GM18517 (cell line): ENCODE data around the gene EPB41L5.
A peak's percentile ranks its signal among the peaks of the same experiment; 100 is the strongest.
"Not testable (repeated sequence)": the region's sequence is repeated elsewhere in the genome, so short reads cannot be mapped to it uniquely, and the experiment has no call there.

ENCODE experiments used
- ATAC-seq: cut with Tn5 transposase; IDR thresholded peaks from one replicate; pipeline ENCODE4 v1.9.1; 2021; ENCODE audit warnings: mild to moderate bottlenecking, moderate library complexity; ENCODE audit not compliant: unreplicated experiment

The EPB41L5 gene

GRCh38 chr2:120012771-120013596 is at the start of gene EPB41L5:
EPB41L5 (plus strand) TSS chr2:120013077; CDS start chr2:120019085, 6,008 bp downstream.
- ATAC-seq: peak; percentile 86

DNA sequence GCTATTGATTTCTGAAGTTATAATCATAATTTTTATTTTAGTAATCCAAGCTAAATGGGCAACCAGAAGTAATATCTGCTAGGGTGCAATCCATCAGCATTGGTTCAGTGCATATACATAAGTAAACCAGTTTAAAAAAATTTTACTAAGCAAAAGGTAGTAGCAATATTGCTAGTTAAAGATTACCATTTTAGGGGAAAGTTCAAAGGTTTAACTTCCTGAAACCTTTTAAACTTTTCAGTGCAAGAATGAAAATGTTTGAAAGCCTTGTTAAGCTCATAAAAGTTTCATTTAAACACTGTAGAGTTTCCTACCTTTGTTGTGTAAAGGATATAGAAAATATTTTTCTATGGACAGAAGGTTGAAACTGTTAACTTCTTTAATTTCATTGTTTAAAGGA is 31.0 kb upstream of the EPB41L5 start:
- ATAC-seq: no peak

- ATAC-seq: no peak
Measured at GRCh38 chr2:119982506-119982905, 30.4 kb upstream of the EPB41L5 start.

DNA sequence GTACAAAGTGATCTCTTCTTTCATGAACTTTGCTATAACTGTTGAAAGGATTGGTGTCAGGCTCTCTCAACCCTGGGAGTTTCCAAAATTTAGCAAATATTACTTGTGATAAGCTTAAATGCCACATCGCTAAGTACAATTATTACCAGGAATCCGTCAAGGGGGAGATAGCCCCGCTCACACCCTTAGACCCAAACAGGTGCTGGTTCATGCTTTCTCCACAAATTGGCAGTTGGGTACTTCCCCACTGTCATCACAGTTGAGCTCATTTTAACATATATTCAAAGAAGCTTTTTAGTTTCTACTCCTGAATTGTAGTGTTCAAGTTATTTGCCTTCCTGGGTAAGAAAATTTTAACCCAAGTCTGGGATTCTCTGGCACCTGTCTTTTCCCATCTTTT is 29.8 kb upstream of the EPB41L5 start:
- ATAC-seq: no peak

- ATAC-seq: no peak
Measured at GRCh38 chr2:119996148-119996547, 16.7 kb upstream of the EPB41L5 start.

GRCh38 chr2:119996896-119997891 is 15.7 kb upstream of the EPB41L5 start:
- ATAC-seq: not testable (repeated sequence)

GRCh38 chr2:120001471-120001870 is 11.4 kb upstream of the EPB41L5 start:
- ATAC-seq: no peak

DNA sequence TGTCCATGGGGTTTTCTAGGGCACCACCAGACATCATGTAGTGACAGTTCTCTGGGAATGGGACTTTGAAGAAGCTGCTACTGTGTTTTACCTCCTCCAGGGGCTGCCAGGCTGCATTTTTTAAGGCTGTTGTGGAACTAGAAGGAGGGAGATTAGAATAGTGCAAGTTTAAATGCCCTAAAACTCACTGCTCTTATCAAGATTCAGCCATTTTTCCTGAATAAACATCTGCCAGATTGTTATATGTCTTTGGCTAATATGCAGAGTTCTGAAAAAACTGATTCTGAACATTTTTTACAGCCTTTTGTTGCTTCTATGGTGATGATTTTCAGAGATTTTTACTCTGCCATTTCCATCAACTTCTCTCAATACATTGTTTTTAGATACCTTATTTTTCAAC is 8.6 kb upstream of the EPB41L5 start:
- ATAC-seq: no peak

DNA sequence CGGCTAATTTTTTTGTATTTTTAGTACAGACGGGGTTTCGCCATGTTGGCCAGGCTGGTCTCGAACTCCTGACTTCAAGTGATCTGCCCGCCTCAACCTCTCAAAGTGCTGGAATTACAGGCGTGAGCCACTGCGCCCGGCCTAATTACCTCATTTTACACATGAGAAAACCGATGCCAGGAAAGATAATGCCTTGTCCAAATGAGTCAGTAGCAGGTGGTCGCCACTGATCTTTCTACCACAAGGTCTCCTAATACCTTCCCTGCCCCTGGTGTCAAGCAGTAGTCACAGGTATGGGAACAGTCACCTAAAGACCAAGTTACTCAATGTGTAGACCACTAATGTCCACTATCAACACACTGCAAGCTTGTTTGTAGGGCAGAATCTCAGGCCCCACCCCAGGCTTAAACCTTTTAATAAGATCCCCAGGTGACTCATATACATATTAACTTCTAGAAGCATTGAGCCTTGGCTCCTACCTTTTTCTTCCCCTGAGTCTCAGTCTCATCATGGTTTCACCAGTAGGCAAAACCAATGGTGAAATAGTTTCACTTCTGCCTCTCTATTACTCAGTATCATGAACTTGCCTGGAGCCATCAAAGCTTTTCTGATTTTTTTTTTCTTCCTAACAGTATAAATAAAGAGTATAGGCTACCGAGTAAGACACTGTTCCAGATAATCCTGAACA is 6.9 kb upstream of the EPB41L5 start:
- peak; percentile 92 for ATAC-seq

DNA sequence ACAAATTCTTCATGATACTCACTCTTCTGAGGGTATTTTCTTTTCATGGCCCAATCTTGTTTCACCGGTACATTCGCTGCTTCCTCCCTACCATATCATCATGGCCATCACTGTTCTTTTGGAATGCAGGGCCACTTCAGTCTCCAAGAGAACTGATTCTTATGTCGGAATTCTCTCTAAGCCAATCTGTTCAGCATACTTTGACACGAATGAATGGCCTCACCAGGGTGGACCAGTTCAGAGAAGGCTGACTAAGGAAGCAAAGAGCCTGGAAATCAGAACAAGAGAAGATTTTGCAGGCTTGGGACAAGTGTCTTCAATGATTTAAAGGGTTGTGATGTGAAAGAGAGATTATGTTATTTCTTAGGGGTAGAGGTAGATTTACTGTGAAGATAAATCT is 5.0 kb upstream of the EPB41L5 start:
- no peak for ATAC-seq

- ATAC-seq: no peak
Measured at GRCh38 chr2:120012363-120012762, 514 bp upstream of the EPB41L5 start.

DNA sequence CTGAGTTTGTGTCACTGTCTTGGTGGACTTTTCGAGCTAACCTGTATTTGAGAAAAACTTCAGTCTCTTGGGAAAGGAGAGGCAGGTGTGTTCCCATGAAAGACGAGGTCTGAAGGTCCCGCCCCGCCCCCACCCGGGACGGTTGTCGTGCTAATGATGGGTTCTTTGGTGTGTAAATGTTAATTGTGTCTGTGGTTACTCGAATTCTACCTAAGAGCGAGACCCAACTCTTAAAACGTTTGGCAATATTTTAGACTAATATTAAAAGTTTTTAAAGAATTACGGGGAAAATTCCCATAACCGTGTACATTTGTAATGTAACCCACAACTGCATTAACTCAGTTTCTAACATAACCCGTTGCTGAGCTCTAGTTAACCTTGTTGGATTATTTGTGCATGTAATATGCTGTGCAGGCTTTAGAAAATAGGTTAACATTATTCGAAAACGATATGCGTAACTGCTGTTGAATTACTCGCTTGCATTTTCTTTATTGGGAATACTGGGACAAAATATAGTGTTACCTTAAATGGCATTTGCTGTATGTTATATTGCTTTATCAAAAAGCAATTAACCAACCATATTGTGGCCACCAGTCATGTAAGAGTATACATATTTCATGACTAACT is 833 bp downstream of the EPB41L5 start:
- ATAC-seq: no peak

GRCh38 chr2:120014226-120014980 is 1.5 kb downstream of the EPB41L5 start:
- no peak for ATAC-seq

DNA sequence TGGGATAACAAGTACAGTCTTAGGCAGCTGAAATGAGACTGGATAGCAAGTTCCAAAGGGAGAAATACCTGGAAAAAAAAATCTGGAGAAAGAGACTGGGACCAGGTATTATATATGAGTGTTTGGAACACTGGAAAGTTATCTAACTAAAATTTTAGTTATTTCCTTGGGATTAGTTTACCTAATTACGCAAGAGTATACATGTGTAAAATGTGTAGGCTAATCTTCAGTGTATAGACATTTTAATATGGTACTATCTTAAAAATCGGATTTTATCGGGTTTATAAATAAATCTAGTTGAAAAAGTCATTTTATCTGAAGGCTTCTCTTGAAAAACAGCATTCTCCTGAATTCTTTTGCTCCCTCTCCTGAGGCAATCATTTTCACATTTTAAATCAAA is 3.9 kb downstream of the EPB41L5 start:
- no peak for ATAC-seq

DNA sequence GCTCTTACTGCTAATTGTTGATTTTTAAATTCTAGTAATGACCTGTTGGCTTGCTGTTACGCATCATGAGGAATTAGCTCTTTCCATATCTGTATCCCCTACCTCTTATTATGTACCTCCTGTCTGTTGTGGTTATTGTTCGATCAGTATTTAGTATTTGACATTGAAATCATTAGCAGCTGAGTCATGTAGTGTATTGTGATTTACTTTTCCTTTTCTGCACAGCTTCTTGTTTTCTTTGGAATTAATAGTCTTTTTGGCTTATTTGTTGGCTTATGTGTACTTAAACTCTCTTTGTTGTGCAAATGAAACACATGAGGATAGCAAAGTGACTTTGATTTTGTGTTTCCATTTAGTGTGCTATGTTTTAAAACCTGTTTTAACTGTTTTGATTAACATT is 4.3 kb downstream of the EPB41L5 start:
- ATAC-seq: no peak

DNA sequence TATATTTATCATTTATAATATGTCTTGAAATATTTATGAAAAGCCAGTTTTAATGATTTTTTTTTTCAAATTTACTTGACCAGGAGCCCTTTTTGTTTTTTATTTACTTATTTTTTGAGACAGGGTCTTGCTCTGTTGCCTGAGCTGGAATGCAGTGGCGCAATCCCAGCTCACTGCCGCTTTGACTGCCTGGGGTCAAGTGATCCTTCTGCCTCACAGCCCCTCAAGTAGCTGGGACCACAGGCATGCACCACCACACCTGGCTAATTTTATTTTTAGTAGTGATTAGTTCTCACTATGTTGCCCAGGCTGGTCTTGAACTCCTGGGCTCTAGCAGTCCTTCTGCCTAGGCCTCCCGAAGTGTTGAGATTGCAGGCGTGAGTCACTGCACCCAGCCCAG is 5.7 kb downstream of the EPB41L5 start:
- ATAC-seq: no peak

GRCh38 chr2:120020554-120020953 is 7.7 kb downstream of the EPB41L5 start:
- ATAC-seq: no peak

- not testable (repeated sequence) for ATAC-seq
Measured at GRCh38 chr2:120022505-120022904, 9.6 kb downstream of the EPB41L5 start.

DNA sequence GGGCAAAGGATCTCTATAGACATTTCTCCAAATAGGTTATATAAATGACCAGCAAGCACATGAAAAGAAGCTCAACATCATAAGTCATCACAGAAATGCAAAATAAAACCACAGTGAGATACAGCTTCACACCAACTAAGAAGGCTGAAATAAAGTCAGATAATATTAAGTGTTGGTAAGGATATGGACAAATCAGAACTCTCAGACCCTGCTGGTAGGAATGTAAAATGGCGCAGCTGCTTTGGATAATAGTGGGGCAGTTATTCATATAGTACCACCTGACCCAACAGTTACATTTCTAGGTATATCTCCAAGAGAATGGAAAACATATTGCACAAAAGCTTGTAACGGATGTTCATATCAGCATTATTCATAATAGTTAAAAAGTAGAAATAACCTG is 14.0 kb downstream of the EPB41L5 start:
- no peak for ATAC-seq

DNA sequence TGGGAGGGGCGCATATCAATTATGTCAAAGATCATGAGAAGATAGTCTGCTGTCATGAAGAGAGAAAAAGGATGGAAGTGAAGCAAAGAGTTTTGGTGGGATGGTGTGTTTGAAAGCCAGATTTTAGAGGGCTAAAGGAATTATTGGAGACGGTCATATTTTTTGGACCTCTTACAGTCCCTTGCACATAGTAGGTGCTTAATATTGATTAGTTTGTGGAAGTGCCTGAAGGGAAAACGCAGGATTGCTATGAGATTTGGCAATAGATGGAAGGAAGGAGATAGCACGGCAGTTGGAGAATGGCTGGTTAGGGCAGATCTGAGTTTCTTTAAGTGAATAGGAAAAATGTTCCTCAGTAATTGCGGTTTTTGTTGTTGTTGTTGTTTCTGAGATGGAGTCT is 15.9 kb downstream of the EPB41L5 start:
- no peak for ATAC-seq
